Right lobe of liver (tissue), 6 donors: ENCODE data around the gene JADE3. TPM values are rescaled to one million over a fixed set of nuclear protein-coding genes. Genes with fewer than 3 reads are reported as not detected.
"Not testable (repeated sequence)": the region's sequence is repeated elsewhere in the genome, so short reads cannot be mapped to it uniquely, and the experiment has no call there.

Experiments used
- ATAC-seq, 4 donors: fragments of 200-7000 bp; cut with Tn5 transposase; one replicate each; pipeline ENCODE4 v1.9.1; 2020; ENCODE audit warnings: mild to moderate bottlenecking in 4 of 4, moderate library complexity in 4 of 4
- DNase-seq, 3 donors: peaks; one replicate each; pipeline ENCODE4 v3.0.0-alpha.2; 2020
- H3K27ac ChIP-seq, 3 donors: fragments of 200-600 bp; one replicate each; pipeline ENCODE4 v1.8.0; 2022
- H3K27me3 ChIP-seq, 2 donors: fragments of 200-600 bp; one replicate each; pipeline ENCODE4 v1.8.0; 2022
- H3K36me3 ChIP-seq, 4 donors: fragments of 200-600 bp; sonication (generic) in 1 of 4; one replicate each; pipeline versions ENCODE4 v1.5.1 to v1.8.0; 2017 to 2022; ENCODE audit warnings: control low read depth in 1 of 4
- H3K4me1 ChIP-seq, 4 donors: fragments of 200-600 bp; sonication (generic) in 1 of 4; one replicate each; pipeline versions ENCODE4 v1.5.1 to v1.8.0; 2017 to 2022; ENCODE audit warnings: control low read depth in 1 of 4
- H3K4me3 ChIP-seq, 3 donors: fragments of 200-600 bp; one replicate each; pipeline ENCODE4 v1.8.0; 2022
- H3K9me3 ChIP-seq, 4 donors: fragments of 200-600 bp; sonication (generic) in 1 of 4; one replicate each; pipeline versions ENCODE4 v1.5.1 to v1.8.0; 2017 to 2022; ENCODE audit warnings: control low read depth in 1 of 4
- POLR2A ChIP-seq: fragments of 450-650 bp; IDR thresholded peaks from one replicate; pipeline ENCODE4 v1.6.1; 2017; ENCODE audit warnings: antibody characterized with exemption, mild to moderate bottlenecking
- WGBS: methylation state at CpG from one replicate; pipeline ENCODE4 v1.1.6; 2018; ENCODE audit warnings: low coverage, low lambda C conversion rate; ENCODE audit not compliant: insufficient coverage; ENCODE audit errors: missing lambda C conversion rate; 5-methylcytosine and 5-hydroxymethylcytosine counted together
- intact Hi-C, 2 donors: fragments of 100-400 bp; cut with DNase I; formaldehyde crosslinking; loops; one replicate each; pipeline versions ENCODE4 v1.11.2 to v1.14.1; 2022
- total RNA-seq, 6 experiments: library from RNA; depleted of rRNA in 2 of 6; stranded (reverse); fragments of >200 nt in 2 of 6; fragmentation: NEBNext Ultra II Directional in 3 of 6; extraction: Animal tissue kit (Norgen Biotek cat#: 25700) in 3 of 6; gene quantifications; one replicate each; pipeline versions ENCODE4 v1.1.0 to v1.2.4, GENCODE V29; 2016 to 2023
- TF ChIP-seq, protein P1 (sequence below), 4 donors: fragments of 200-600 bp in 3 of 4; fragments of 450-650 bp in 1 of 4; IDR thresholded peaks; one replicate each; pipeline versions ENCODE4 v1.5.1 to v1.8.0; 2016 to 2022; ENCODE audit warnings: antibody characterized with exemption in 4 of 4, mild to moderate bottlenecking in 2 of 4
- donor health status: DM: no; HTN: yes; CAD: no.
- donor health status: DM: no; HTN: no; CAD: no.
- donor health status: DM: no; HTN: no; CAD: no.
- donor health status: DM: no; HTN: yes; CAD: no.
- donor health status: DM: no; HTN: yes; CAD: no.

JADE3 gene
- total RNA-seq, 6 experiments from 2014 or later = 6.5 to 10.1 (median 9.1) TPM

- Histone ChIP-seq H3K36me3 (no peaks in the 10 kb centered on the region), H3K27me3 (no peaks in the 10 kb centered on the region), H3K4me1 (peaks cover 0 to 7% (median 0%) of the 10 kb centered on the region in 4 donors), H3K4me3 (no peak overlapping the region), H3K9me3 (no peaks in the 10 kb centered on the region), H3K27ac (no peak overlapping the region)
- no peak for TF ChIP-seq POLR2A
- TF ChIP-seq, protein P1, sequence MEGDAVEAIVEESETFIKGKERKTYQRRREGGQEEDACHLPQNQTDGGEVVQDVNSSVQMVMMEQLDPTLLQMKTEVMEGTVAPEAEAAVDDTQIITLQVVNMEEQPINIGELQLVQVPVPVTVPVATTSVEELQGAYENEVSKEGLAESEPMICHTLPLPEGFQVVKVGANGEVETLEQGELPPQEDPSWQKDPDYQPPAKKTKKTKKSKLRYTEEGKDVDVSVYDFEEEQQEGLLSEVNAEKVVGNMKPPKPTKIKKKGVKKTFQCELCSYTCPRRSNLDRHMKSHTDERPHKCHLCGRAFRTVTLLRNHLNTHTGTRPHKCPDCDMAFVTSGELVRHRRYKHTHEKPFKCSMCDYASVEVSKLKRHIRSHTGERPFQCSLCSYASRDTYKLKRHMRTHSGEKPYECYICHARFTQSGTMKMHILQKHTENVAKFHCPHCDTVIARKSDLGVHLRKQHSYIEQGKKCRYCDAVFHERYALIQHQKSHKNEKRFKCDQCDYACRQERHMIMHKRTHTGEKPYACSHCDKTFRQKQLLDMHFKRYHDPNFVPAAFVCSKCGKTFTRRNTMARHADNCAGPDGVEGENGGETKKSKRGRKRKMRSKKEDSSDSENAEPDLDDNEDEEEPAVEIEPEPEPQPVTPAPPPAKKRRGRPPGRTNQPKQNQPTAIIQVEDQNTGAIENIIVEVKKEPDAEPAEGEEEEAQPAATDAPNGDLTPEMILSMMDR (IDR thresholded peaks at IDR 0.05) = no peak
- WGBS = 70% methylated on average over 6 of the region's 7 CpGs
- ATAC-seq = no peak
- intact Hi-C loops = no loop called here
- no peak for DNase-seq
These were observed 26.4 kb downstream of the JADE3 start for GRCh38 chrX:46938589-46938988.

GRCh38 chrX:46941341-46941740, 29.1 kb downstream of the JADE3 start:
- no peak overlapping the region for H3K4me3 ChIP-seq
- intact Hi-C loops = no loop called here
- H3K4me1 ChIP-seq = no peaks in the 10 kb centered on the region
- no peaks in the 10 kb centered on the region for H3K9me3 ChIP-seq
- H3K27ac ChIP-seq = no peak overlapping the region
- TF ChIP-seq, protein P1 (IDR thresholded peaks at IDR 0.05) = no peak
- TF ChIP-seq POLR2A = no peak
- DNase-seq (no peak), ATAC-seq (no peak)
- H3K27me3 ChIP-seq = no peaks in the 10 kb centered on the region
- no peaks in the 10 kb centered on the region for H3K36me3 ChIP-seq

DNA sequence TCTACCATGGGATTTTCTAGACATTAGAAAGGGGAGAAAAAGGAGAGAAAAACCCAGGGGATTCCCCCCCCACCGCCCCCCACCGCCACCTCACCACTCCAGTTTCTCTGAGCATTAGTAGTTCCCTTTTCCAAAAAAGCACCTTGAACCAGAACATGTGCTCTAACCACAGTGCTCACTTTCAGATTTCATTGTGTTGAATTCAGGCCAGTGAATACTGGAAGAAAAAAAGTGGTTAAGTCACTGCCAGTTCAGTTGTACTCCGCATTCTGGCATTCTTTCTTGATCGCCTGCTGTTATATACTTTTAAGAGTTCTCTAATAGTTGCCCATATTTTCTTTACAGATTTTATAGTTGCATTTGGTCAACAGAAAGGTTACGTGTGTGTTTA, 40.9 kb downstream of the JADE3 start:
- TF ChIP-seq POLR2A = no peak
- TF ChIP-seq, protein P1 (IDR thresholded peaks at IDR 0.05) = no peak
- Histone ChIP-seq H3K36me3 (no peaks in the 10 kb centered on the region), H3K9me3 (no peaks in the 10 kb centered on the region), H3K4me1 (peaks cover 0 to 23% (median 9%) of the 10 kb centered on the region in 4 donors), H3K27me3 (no peaks in the 10 kb centered on the region), H3K27ac (peak overlapping the region in 2 of 3 donors; percentile 78 to 79), H3K4me3 (no peak overlapping the region)
- no peak for DNase-seq
- intact Hi-C loops = no loop called here
- 34% methylated on average over 5 of the region's 5 CpGs for WGBS
- peak in 2 of 4 donors; percentile 24 to 30 for ATAC-seq

GRCh38 chrX:46953597-46953996, 41.4 kb downstream of the JADE3 start:
- H3K4me3 ChIP-seq = no peak overlapping the region
- H3K27me3 ChIP-seq = no peaks in the 10 kb centered on the region
- 8% methylated on average over 2 of the region's 2 CpGs for WGBS
- ATAC-seq (peak; percentile 75 to 87 (median 86)), DNase-seq (peak in 1 of 3 donors; percentile 57)
- intact Hi-C loops = no loop called here
- peaks cover 0 to 24% (median 9%) of the 10 kb centered on the region in 4 donors for H3K4me1 ChIP-seq
- no peaks in the 10 kb centered on the region for H3K36me3 ChIP-seq
- H3K9me3 ChIP-seq = no peaks in the 10 kb centered on the region
- TF ChIP-seq, protein P1 (IDR thresholded peaks at IDR 0.05) = no peak
- peak overlapping the region in 2 of 3 donors; percentile 78 to 79 for H3K27ac ChIP-seq

GRCh38 chrX:46954716-46955115, 42.5 kb downstream of the JADE3 start:
- intact Hi-C loops = no loop called here
- no peak overlapping the region for H3K4me3 ChIP-seq
- 71% methylated on average over 2 of the region's 2 CpGs for WGBS
- no peak for DNase-seq
- ATAC-seq = no peak
- TF ChIP-seq POLR2A = no peak
- TF ChIP-seq, protein P1 (IDR thresholded peaks at IDR 0.05) = no peak
- peak overlapping the region in 2 of 3 donors; percentile 34 to 79 for H3K27ac ChIP-seq
- no peaks in the 10 kb centered on the region for H3K36me3 ChIP-seq
- H3K9me3 ChIP-seq = no peaks in the 10 kb centered on the region
- no peaks in the 10 kb centered on the region for H3K27me3 ChIP-seq
- peaks cover 0 to 35% (median 9%) of the 10 kb centered on the region in 4 donors for H3K4me1 ChIP-seq

GRCh38 chrX:46956589-46956988, 44.4 kb downstream of the JADE3 start:
- H3K9me3 ChIP-seq, ATAC-seq, H3K27ac ChIP-seq, DNase-seq, intact Hi-C loops, H3K27me3 ChIP-seq, H3K36me3 ChIP-seq, H3K4me3 ChIP-seq: not testable (repeated sequence)
- 84% methylated on average over 4 of the region's 4 CpGs for WGBS
- H3K4me1 ChIP-seq = peaks cover 0 to 39% (median 9%) of the 10 kb centered on the region in 4 donors
